H1 (cell line): ENCODE results near the gene SPDYC. TPM values are rescaled to one million over a fixed set of nuclear protein-coding genes. Genes with fewer than 3 reads are reported as not detected.
A peak's percentile ranks its signal among the peaks of the same experiment; 100 is the strongest.

ENCODE experiments used
- CTCF ChIA-PET: fragments of 300-600 bp; sonication (Branson Sonifier 250); formaldehyde crosslinking; loops from one replicate; lab custom pipeline; 2021; ENCODE audit not compliant: partially characterized antibody; lab: Charles Lee
- POLR2A ChIA-PET: fragments of 300-600 bp; sonication (Branson Sonifier 250); formaldehyde crosslinking; loops from one replicate; lab custom pipeline; 2021; ENCODE audit warnings: inconsistent platforms; ENCODE audit not compliant: partially characterized antibody; lab: Charles Lee
- DNase-seq, 2 experiments: peaks; one replicate each; pipeline versions ENCODE4 v3.0.0 to v3.0.0-alpha.2; 2010 to 2022; ENCODE audit warnings: low spot score in 2 of 2, low read depth in 1 of 2, mixed read lengths in 1 of 2
- FAIRE-seq: peaks from 2 replicates; lab custom pipeline; 2011; peaks lifted over from hg19 to GRCh38; lab: Jason Lieb, UNC
- H2AFZ ChIP-seq: 2 replicates; pipeline ENCODE4 v1.8.1; 2012; ENCODE audit warnings: low read length, inconsistent platforms
- H2AK5ac ChIP-seq: 2 replicates; pipeline ENCODE4 v1.6.1; 2013; ENCODE audit warnings: low read depth, low read length
- H2BK120ac ChIP-seq: replicated peaks from 2 replicates; pipeline ENCODE3; 2013; ENCODE audit warnings: low read depth, low read length, inconsistent platforms
- H2BK12ac ChIP-seq: 2 replicates; pipeline ENCODE4 v1.6.1; 2013; ENCODE audit warnings: low read depth, low read length
- H2BK15ac ChIP-seq: 2 replicates; pipeline ENCODE4 v1.6.1; 2013; ENCODE audit warnings: low read length
- H2BK20ac ChIP-seq: 2 replicates; pipeline ENCODE4 v1.6.1; 2013; ENCODE audit warnings: low read length
- H2BK5ac ChIP-seq: 2 replicates; pipeline ENCODE4 v1.6.1; 2013; ENCODE audit warnings: low read depth, low read length
- H3K14ac ChIP-seq: 2 replicates; pipeline ENCODE4 v1.6.1; 2013; ENCODE audit warnings: inconsistent platforms; ENCODE audit not compliant: insufficient read length
- H3K18ac ChIP-seq: 2 replicates; pipeline ENCODE4 v1.6.1; 2013; ENCODE audit warnings: low read length; ENCODE audit errors: extremely low read depth
- H3K23ac ChIP-seq: 2 replicates; pipeline ENCODE4 v1.6.1; 2013; ENCODE audit warnings: inconsistent platforms; ENCODE audit not compliant: insufficient read length
- H3K23me2 ChIP-seq: 2 replicates; pipeline ENCODE4 v1.6.1; 2013; ENCODE audit warnings: low read depth, low read length
- H3K27ac ChIP-seq: 2 replicates; pipeline ENCODE4 v1.6.1; 2011; ENCODE audit warnings: low read depth, low read length, inconsistent platforms
- H3K27me3 ChIP-seq, 4 experiments: replicated peaks in 1 of 4; 1 replicate in 1 of 4; 2 replicates in 3 of 4; pipeline versions ENCODE4 v1.6.1 to v1.8.1; 2011 to 2013; ENCODE audit warnings: low read length in 3 of 4, mild to moderate bottlenecking in 3 of 4, inconsistent platforms in 2 of 4, mixed read lengths in 2 of 4, moderate library complexity in 1 of 4; ENCODE audit not compliant: control insufficient read depth in 3 of 4, insufficient read depth in 3 of 4; ENCODE audit errors: extremely low read depth in 1 of 4
- H3K36me3 ChIP-seq, 4 experiments: 2 replicates each; pipeline versions ENCODE4 v1.6.1 to v1.8.1; 2011 to 2013; ENCODE audit warnings: mild to moderate bottlenecking in 4 of 4, low read length in 3 of 4, moderate library complexity in 2 of 4, control low read depth in 1 of 4, inconsistent platforms in 1 of 4; ENCODE audit not compliant: insufficient read depth in 4 of 4, control insufficient read depth in 2 of 4
- H3K4ac ChIP-seq: replicated peaks from 2 replicates; pipeline ENCODE3; 2013; ENCODE audit warnings: low read length, low read depth, mixed read lengths, inconsistent platforms; ENCODE audit not compliant: insufficient read length
- H3K4me1 ChIP-seq, 4 experiments: replicated peaks in 1 of 4; 1 replicate in 1 of 4; 2 replicates in 3 of 4; pipeline versions ENCODE4 v1.6.1 to v1.8.1; 2011 to 2013; ENCODE audit warnings: low read length in 3 of 4, inconsistent platforms in 2 of 4, mixed read lengths in 1 of 4; ENCODE audit not compliant: insufficient read depth in 4 of 4, control insufficient read depth in 3 of 4
- H3K4me2 ChIP-seq, 2 experiments: 2 replicates each; pipeline versions ENCODE4 v1.6.1 to v1.8.1; 2011 to 2013; ENCODE audit warnings: low read depth in 2 of 2, low read length in 2 of 2, control low read depth in 1 of 2, inconsistent platforms in 1 of 2, mild to moderate bottlenecking in 1 of 2; ENCODE audit not compliant: insufficient read depth in 1 of 2
- H3K4me3 ChIP-seq, 4 experiments: fragments of 200-600, 300-600 bp in 1 of 4; sonication (generic), shearing (Covaris generic), sonication (Bioruptor Twin) in 1 of 4; 2 replicates each; pipeline versions ENCODE4 v1.5.1 to v1.8.1; 2011 to 2016; ENCODE audit warnings: low read length in 4 of 4, low read depth in 3 of 4, control low read depth in 2 of 4, inconsistent platforms in 2 of 4, mild to moderate bottlenecking in 2 of 4, mixed read lengths in 1 of 4, moderate library complexity in 1 of 4; ENCODE audit not compliant: insufficient read depth in 2 of 4; ENCODE audit errors: extremely low read depth in 1 of 4
- H3K56ac ChIP-seq: replicated peaks from 2 replicates; pipeline ENCODE3; 2013; ENCODE audit warnings: low read depth, mild to moderate bottlenecking, mixed read lengths, low read length, inconsistent platforms; ENCODE audit not compliant: insufficient read length
- H3K79me1 ChIP-seq: 2 replicates; pipeline ENCODE4 v1.6.1; 2013; ENCODE audit warnings: low read depth, low read length, control low read depth
- H3K79me2 ChIP-seq, 2 experiments: 2 replicates each; pipeline versions ENCODE4 v1.6.1 to v1.8.1; 2012 to 2013; ENCODE audit warnings: low read length in 2 of 2, mild to moderate bottlenecking in 2 of 2, inconsistent platforms in 1 of 2; ENCODE audit not compliant: insufficient read depth in 2 of 2, control insufficient read depth in 1 of 2
- H3K9ac ChIP-seq, 4 experiments: replicated peaks in 1 of 4; 1 replicate in 1 of 4; 2 replicates in 3 of 4; pipeline versions ENCODE4 v1.6.1 to v1.8.1; 2011 to 2013; ENCODE audit warnings: low read depth in 3 of 4, low read length in 3 of 4, control low read depth in 2 of 4, mild to moderate bottlenecking in 2 of 4, moderate library complexity in 2 of 4, inconsistent platforms in 1 of 4; ENCODE audit errors: extremely low read depth in 1 of 4
- H3K9me3 ChIP-seq, 2 experiments: 2 replicates each; pipeline versions ENCODE4 v1.6.1 to v1.8.1; 2012 to 2013; ENCODE audit warnings: mild to moderate bottlenecking in 2 of 2, moderate library complexity in 2 of 2, control low read depth in 1 of 2, inconsistent platforms in 1 of 2, low read depth in 1 of 2, low read length in 1 of 2, mixed read lengths in 1 of 2; ENCODE audit not compliant: insufficient read depth in 2 of 2
- H4K20me1 ChIP-seq, 2 experiments: replicated peaks in 1 of 2; 2 replicates each; pipeline versions ENCODE3 to v1.8.1; 2011 to 2013; ENCODE audit warnings: inconsistent platforms in 2 of 2, low read length in 2 of 2, mild to moderate bottlenecking in 1 of 2; ENCODE audit not compliant: insufficient read depth in 2 of 2, control insufficient read depth in 1 of 2
- H4K5ac ChIP-seq: 2 replicates; pipeline ENCODE4 v1.6.1; 2013; ENCODE audit warnings: low read length, low read depth, mixed read lengths, inconsistent platforms; ENCODE audit not compliant: insufficient read length
- H4K8ac ChIP-seq: 2 replicates; pipeline ENCODE4 v1.8.0; 2013; ENCODE audit warnings: mild to moderate bottlenecking, moderate library complexity, low read length, inconsistent platforms; ENCODE audit not compliant: insufficient read depth; ENCODE audit errors: extremely low read depth
- H4K91ac ChIP-seq: replicated peaks from 2 replicates; pipeline ENCODE3; 2013; ENCODE audit warnings: low read length, mixed read lengths, inconsistent platforms; ENCODE audit not compliant: insufficient read length
- BACH1 ChIP-seq: IDR thresholded peaks from 2 replicates; pipeline ENCODE4 v1.6.1; 2012; ENCODE audit warnings: low read length, improper control_type of control experiment
- BCL11A ChIP-seq, 2 experiments: IDR thresholded peaks; one replicate each; pipeline ENCODE4 v1.6.1; 2011; ENCODE audit warnings: low read depth in 2 of 2, low read length in 2 of 2, mild to moderate bottlenecking in 2 of 2
- EGR1 ChIP-seq: IDR thresholded peaks from 2 replicates; pipeline ENCODE4 v1.6.1; 2011; ENCODE audit warnings: low read depth, low read length, borderline replicate concordance
- MAFK ChIP-seq: IDR thresholded peaks from 2 replicates; pipeline ENCODE4 v1.6.1; 2012; ENCODE audit warnings: low read depth, mild to moderate bottlenecking, improper control_type of control experiment, low read length
- NANOG ChIP-seq: IDR thresholded peaks from 2 replicates; pipeline ENCODE4 v1.6.1; 2011; ENCODE audit warnings: low read length, low read depth, mild to moderate bottlenecking, inconsistent platforms; ENCODE audit not compliant: insufficient read depth, poor library complexity, severe bottlenecking
- NRF1 ChIP-seq: IDR thresholded peaks from 2 replicates; pipeline ENCODE4 v1.6.1; 2011; ENCODE audit warnings: mild to moderate bottlenecking, low read depth, low read length, improper control_type of control experiment
- RAD21 ChIP-seq, 2 experiments: IDR thresholded peaks in 1 of 2; conservative IDR thresholded peaks in 1 of 2; 2 replicates each; pipeline ENCODE4 v1.6.1; 2011; ENCODE audit warnings: low read depth in 2 of 2, low read length in 2 of 2, improper control_type of control experiment in 1 of 2, inconsistent platforms in 1 of 2, mild to moderate bottlenecking in 1 of 2, moderate library complexity in 1 of 2
- RFX5 ChIP-seq: IDR thresholded peaks from 2 replicates; pipeline ENCODE4 v1.6.1; 2011; ENCODE audit warnings: low read depth, low read length, improper control_type of control experiment, borderline replicate concordance
- SIN3A ChIP-seq, 2 experiments: IDR thresholded peaks in 1 of 2; conservative IDR thresholded peaks in 1 of 2; 2 replicates each; pipeline ENCODE4 v1.6.1; 2011 to 2012; ENCODE audit warnings: low read length in 2 of 2, improper control_type of control experiment in 1 of 2, low read depth in 1 of 2, mild to moderate bottlenecking in 1 of 2
- SUZ12 ChIP-seq: fragments of 200-600 bp; sonication (generic); IDR thresholded peaks from 2 replicates; pipeline ENCODE4 v1.6.1; 2012; ENCODE audit warnings: mild to moderate bottlenecking, inconsistent platforms, low read length, moderate library complexity, mixed read lengths
- USF2 ChIP-seq: IDR thresholded peaks from 2 replicates; pipeline ENCODE4 v1.6.1; 2011; ENCODE audit warnings: low read length, improper control_type of control experiment
- WGBS, 2 experiments: shearing (Covaris generic) in 1 of 2; methylation state at CpG; one replicate each; pipeline versions ENCODE4 v1.1.6 to v1.1.7; 2013 to 2015; ENCODE audit warnings: low lambda C conversion rate in 2 of 2, mixed read lengths in 2 of 2, inconsistent platforms in 1 of 2, low coverage in 1 of 2, missing lambda C conversion rate in 1 of 2; ENCODE audit not compliant: insufficient replicate concordance in 2 of 2, insufficient coverage in 1 of 2, insufficient read length in 1 of 2; ENCODE audit errors: extremely low coverage in 1 of 2, missing lambda C conversion rate in 1 of 2; 5-methylcytosine and 5-hydroxymethylcytosine counted together
- polyA plus RNA-seq, 7 experiments: library from polyadenylated mRNA; depleted of rRNA in 3 of 7; stranded (reverse) in 5 of 7; unstranded in 2 of 7; fragments of >200 nt in 5 of 7; fragments of 200-250 nt in 2 of 7; gene quantifications; 1 replicate in 5 of 7; 2 replicates in 1 of 7; 4 replicates in 1 of 7; pipeline versions ENCODE4 v1.2.1 to v1.2.3, GENCODE V29; 2011 to 2013; ENCODE audit warnings: missing spikeins in 2 of 7, mixed read lengths in 2 of 7
- total RNA-seq: library from RNA; stranded (reverse); fragmentation: NEBNext Ultra II Directional; extraction: Animal tissue kit (Norgen Biotek cat#: 25700); gene quantifications from 2 replicates; pipeline ENCODE4 v1.2.1, GENCODE V29; 2021

The SPDYC gene
- total and polyA plus RNA-seq, 2 of the 8 experiments (the other 6 are each of a cell fraction or from before 2014, with no cell fraction given), result 0.15 TPM; not detected in 1

DNA sequence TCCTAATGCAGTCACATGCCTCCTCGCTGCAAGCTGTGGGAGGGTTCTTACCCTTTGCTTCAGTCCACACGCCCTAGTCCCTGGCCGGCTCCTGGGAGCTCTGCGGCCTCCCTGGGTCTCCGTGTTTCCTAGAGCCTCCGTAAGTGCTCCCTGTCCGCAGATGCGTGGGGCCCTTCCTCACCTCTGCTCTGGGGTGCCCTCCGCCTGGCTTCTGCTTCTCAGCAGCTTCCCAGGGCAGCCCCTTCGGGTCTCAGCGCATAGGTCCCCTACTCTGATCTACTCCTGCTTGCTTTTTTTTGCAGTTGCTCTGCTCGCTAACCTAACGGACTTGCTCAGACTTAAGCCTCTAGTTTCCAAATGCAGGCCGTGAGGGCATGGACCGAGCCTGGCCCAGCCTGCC, 34.1 kb downstream of the SPDYC start:
- Histone ChIP-seq H3K4ac (no peak overlapping the region), H3K23ac (no peak overlapping the region), H3K9ac (no peak overlapping the region), H3K27me3 (no peaks in the 10 kb centered on the region), H2BK15ac (no peak overlapping the region), H3K18ac (no peak overlapping the region), H3K4me1 (peaks cover 0 to 14% (median 10%) of the 10 kb centered on the region in 4 experiments; a peak in 6 of 7 replicates), H3K36me3 (peaks cover 16 to 51% (median 30%) of the 10 kb centered on the region in 4 experiments), H4K91ac (no peak overlapping the region), H3K23me2 (no peaks in the 10 kb centered on the region), H3K4me3 (no peak overlapping the region), H4K20me1 (no peaks in the 10 kb centered on the region), H2BK120ac (no peak overlapping the region), H2AK5ac (no peak overlapping the region), H2AFZ (0 out of 2 replicates have a peak overlapping the region, but pooled peaks have one; percentile 14), H3K4me2 (peak overlapping the region; percentile 1 to 55; a peak in 3 of 4 replicates), H3K56ac (no peak overlapping the region), H3K79me1 (no peaks in the 10 kb centered on the region), H4K5ac (no peak overlapping the region), H3K9me3 (no peaks in the 10 kb centered on the region), H3K79me2 (no peaks in the 10 kb centered on the region), H2BK20ac (no peak overlapping the region; the same call in 1 of the 2 replicates), H3K14ac (no peak overlapping the region), H2BK5ac (0 out of 2 replicates have a peak overlapping the region, but pooled peaks have one; percentile 52), H4K8ac (0 out of 2 replicates have a peak overlapping the region, but pooled peaks have one; percentile 52), H3K27ac (no peak overlapping the region), H2BK12ac (no peak overlapping the region)
- CTCF ChIA-PET, result interaction anchor here (0.6 to 11.9 kb wide), 20 partner anchors 7 to 261 kb away, joined by 3 to 184 read pairs (median 6); partner anchors contain the start of genes ARL2, CAPN1 and TM7SF2
- POLR2A ChIA-PET, result interaction anchor here (0.7 to 13.9 kb wide), 18 partner anchors 9 to 296 kb away, joined by 3 to 324 read pairs (median 6); partner anchors contain the start of genes CAPN1, FAU, MRPL49 and TM7SF2
- WGBS, 2 experiments, result 78% methylated on average over 15 of the region's 15 CpGs; no CpG with 5 or more reads in 1 of the 2 experiments
- FAIRE-seq (no peak), DNase-seq (no peak)
- TF ChIP-seq USF2 (no peak), RFX5 (no peak), MAFK (no peak), BACH1 (no peak), EGR1 (no peak), RAD21 (IDR thresholded peaks at IDR 0.05 in 1 of 2, conservative IDR thresholded peaks at IDR 0.05 in 1 of 2; ENCODE audit: low read depth in 2 of 2, low read length in 2 of 2) (no peak), SUZ12 (no peak), BCL11A (IDR thresholded peaks at IDR 0.05; ENCODE audit: low read depth in 2 of 2, low read length in 2 of 2) (no peak), NRF1 (no peak), NANOG (no peak), SIN3A (conservative IDR thresholded peaks at IDR 0.05 in 1 of 2, IDR thresholded peaks at IDR 0.05 in 1 of 2; ENCODE audit: low read depth in 1 of 2, low read length in 2 of 2) (no peak)
